GM21390 (cell line): Measurements from ENCODE around the gene UGT1A7.
"Not testable (repeated sequence)": the region's sequence is repeated elsewhere in the genome, so short reads cannot be mapped to it uniquely, and the experiment has no call there.

Experiments used
- ATAC-seq: cut with Tn5 transposase; IDR thresholded peaks from one replicate; pipeline ENCODE4 v1.9.1; 2021; ENCODE audit not compliant: unreplicated experiment

Gene UGT1A7

DNA sequence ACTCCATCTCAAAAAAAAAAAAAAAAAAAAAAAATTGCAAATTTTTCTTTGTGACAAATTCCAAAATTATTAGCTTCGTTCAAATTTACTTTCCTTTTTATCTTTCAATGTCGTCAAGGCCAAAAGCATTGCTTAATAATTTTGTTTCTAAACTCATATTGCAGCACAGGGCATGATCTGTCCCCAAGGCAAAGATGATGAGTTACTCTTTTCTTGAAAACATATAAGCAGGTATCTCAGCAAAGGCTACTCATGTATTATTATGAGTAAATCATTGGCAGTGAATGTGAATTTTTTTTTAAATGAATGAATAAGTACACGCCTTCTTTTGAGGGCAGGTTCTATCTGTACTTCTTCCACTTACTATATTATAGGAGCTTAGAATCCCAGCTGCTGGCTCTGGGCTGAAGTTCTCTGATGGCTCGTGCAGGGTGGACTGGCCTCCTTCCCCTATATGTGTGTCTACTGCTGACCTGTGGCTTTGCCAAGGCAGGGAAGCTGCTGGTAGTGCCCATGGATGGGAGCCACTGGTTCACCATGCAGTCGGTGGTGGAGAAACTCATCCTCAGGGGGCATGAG lies at the start of gene UGT1A7:
UGT1A7 (plus strand) TSS at position 381 of the 579 bp plus-strand sequence; CDS start at position 418, 37 bp downstream.
- ATAC-seq = no peak

- not testable (repeated sequence) for ATAC-seq
Measured at GRCh38 chr2:233636306-233636705, 45.4 kb upstream of the UGT1A7 start, which contains the start of gene UGT1A10. TSS of gene UGT1A10 (plus strand) at chr2:233636448. CDS start at chr2:233636523, 75 bp downstream.

DNA sequence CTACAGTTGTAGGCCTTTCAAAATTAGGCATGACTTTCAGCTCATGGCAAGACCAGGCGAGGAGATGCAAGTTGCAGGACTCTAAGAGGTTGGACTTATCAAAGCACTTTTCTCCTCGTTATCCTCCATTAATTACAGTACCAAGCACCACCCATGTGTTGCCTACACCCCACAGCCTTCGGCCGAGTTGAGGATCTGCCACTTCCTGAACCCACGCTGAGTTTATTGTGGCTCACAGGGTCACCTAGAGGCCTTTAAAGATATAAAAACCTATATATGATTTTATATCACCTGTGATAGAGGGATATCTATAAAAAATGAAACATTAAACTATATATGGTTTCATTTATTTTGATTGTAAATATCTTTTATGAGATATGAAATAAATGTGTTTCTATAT lies 42.9 kb upstream of the UGT1A7 start:
- no peak for ATAC-seq

DNA sequence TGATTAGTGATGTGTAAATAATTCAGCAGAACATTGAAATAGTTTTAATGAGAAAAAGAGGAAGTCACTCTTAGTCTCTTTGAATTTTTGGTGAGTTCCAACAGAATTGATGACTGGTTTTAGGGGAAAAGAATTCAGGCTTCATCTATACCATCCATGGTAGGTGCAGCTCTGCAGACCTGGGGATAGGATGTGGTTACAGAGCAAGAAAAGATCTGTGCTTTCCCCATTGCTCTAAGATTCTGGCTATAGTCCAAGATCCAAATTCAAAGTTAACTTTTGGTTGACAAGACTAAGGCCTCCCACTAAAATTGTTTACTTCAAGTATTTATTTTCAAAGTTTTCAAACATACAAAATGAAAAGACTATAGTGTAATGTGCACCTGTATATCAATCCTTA lies 41.8 kb upstream of the UGT1A7 start:
- ATAC-seq = no peak

DNA sequence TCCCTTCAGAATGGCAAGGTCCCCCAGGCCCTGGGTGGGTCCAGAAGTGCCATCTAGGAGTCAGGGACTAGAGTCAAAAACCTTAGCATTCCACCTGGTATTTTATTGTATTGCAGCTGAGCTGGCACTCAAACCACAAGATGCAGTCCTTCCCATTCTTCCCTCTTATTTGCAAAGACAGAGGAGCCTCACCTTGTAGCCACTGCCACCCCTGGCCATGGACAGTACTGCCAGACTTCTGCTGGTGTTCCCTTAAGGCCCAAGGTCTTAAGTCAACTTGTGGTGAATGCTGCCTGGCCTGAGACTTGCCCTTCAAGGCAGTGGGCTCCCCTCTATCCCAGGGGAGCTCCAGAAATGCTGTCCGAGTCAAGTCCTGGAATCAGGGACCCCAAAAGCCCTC lies 38.6 kb upstream of the UGT1A7 start:
- ATAC-seq = no peak

GRCh38 chr2:233646033-233646432 lies 35.7 kb upstream of the UGT1A7 start:
- ATAC-seq = not testable (repeated sequence)

DNA sequence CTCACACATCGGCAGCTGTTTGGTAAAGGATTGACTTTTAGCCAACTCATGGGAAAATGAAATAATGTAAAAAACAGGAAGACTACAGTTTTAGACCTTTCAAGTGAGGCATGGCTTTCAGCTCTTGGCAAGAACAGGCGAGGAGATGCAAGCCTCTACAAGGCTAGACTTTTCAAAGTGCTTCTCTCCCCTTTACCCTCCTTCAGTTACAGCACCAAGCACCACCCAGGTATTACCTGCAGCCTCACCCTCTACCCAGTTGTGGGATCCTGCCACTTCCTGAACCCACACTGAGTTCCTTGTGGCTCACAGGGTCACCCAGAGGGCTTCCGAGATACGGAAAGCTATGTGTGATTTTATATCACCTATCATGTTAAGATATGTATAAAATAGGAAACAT lies 30.7 kb upstream of the UGT1A7 start:
- no peak for ATAC-seq

GRCh38 chr2:233651430-233651829 lies 30.3 kb upstream of the UGT1A7 start:
- ATAC-seq = no peak

- ATAC-seq = no peak
Measured at GRCh38 chr2:233654501-233654900, 27.2 kb upstream of the UGT1A7 start.

DNA sequence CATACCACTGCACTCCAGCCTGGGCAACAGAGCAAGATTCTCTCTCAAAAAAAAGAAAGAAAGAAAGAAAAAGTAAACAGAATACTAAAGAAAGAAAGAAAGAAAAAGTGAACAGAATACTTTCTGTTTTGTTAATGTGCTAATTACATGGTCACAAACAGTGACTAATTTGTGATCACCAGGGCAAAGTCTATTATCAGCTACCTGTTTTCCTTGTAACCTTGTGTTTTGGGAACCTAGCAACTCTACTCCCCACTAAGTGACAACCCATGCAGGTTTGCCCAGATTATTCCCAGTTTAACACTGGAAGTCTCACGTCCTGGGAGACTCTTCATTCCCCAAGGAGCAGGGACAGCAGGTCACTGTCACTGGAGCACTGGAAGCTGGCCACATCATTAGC lies 26.7 kb upstream of the UGT1A7 start:
- ATAC-seq = no peak

- not testable (repeated sequence) for ATAC-seq
Measured at GRCh38 chr2:233655943-233656342, 25.8 kb upstream of the UGT1A7 start.

GRCh38 chr2:233656443-233656842 lies 25.3 kb upstream of the UGT1A7 start:
- no peak for ATAC-seq

DNA sequence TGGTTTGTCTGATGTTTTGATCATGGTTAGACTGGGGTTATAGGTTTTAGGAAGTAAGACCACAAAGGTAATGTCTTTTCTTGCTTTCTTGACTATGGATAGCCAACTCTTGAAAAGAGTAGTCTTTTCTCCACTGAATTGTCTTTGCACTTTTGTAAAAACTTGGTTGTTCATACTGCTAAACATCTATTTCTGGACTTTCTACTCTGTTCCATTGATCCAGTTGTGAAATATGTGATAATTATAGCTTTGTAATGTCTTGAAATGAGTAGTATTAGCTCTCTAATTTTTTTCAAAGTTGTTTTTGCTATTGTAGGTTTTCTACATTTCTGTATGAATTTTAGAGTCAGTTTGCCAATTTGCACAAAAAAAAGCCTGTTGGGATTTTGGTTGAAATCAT lies 23.1 kb upstream of the UGT1A7 start:
- ATAC-seq = no peak

- ATAC-seq = no peak
Measured at GRCh38 chr2:233663911-233664310, 17.8 kb upstream of the UGT1A7 start.

GRCh38 chr2:233668605-233669260 lies 13.0 kb upstream of the UGT1A7 start:
- ATAC-seq = no peak

DNA sequence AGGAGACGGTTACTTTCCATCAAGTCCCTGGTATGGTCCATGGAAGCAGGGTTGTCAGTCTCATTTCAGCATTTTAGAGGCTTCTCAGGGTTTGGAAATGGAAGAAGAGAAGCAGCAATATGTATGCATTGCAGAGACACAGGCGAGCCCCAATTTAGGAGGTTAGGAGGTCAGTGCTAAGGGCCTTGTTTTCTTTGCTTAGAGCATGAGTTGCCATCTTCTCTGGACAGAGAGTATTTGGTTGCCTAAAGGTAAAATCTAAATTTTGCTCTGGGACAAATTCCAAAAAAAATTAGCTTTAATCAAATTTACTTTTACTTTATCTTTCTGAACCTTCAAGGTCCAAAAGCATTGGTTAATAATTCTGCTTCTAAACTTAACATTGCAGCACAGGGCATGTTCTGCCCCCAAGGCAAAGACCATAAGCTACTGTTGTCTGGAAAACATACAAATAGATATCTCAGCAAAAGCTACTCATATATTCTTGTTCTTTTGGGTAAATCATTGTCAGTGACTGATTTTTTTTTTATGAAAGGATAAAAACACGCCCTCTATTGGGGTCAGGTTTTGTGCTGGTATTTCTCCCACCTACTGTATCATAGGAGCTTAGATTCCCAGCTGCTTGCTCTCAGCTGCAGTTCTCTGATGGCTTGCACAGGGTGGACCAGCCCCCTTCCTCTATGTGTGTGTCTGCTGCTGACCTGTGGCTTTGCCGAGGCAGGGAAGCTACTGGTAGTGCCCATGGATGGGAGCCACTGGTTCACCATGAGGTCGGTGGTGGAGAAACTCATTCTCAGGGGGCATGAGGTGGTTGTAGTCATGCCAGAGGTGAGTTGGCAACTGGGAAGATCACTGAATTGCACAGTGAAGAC lies 10.2 kb upstream of the UGT1A7 start, which contains the start of gene UGT1A9:
UGT1A9 (plus strand) TSS at position 609 of the 872 bp plus-strand sequence; CDS start at position 646, 37 bp downstream.
- no peak for ATAC-seq

DNA sequence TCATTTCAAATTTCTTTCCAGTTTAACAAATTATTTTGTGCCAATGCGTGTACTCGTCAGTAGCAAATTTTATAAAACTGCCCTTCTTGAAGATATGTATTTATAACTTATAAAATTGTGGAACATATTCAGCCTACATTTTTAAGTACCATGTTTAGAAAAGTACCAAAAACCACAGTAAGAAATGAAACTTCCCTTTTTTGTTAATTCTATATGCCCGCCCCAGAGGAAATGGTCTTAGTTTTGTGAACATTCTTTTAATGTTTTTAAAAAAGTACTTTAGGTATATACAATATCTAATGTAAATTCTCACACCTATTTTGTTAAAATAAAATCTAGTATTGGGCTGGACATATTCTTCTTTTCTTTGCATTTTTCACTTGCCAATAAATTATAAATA lies 8.8 kb upstream of the UGT1A7 start:
- no peak for ATAC-seq

GRCh38 chr2:233673896-233674295 lies 7.8 kb upstream of the UGT1A7 start:
- ATAC-seq = no peak

DNA sequence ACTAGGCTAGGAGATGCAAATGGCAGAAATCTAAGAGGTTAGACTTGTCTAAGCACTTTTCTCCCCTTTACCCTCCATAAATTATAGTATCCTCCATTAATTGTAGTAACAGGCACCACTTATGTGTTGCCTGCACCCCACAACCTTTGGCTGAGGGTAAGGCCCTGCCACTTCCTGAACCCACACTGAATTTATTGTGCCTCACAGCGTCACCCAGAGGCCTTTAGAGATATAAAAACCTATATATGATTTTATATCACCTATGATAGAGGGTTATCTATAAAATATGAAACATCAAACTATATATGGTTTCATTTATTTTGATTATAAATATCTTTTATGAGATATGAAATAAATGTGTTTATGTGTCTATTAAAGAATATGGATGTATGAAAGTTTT lies 7.4 kb upstream of the UGT1A7 start:
- no peak for ATAC-seq

DNA sequence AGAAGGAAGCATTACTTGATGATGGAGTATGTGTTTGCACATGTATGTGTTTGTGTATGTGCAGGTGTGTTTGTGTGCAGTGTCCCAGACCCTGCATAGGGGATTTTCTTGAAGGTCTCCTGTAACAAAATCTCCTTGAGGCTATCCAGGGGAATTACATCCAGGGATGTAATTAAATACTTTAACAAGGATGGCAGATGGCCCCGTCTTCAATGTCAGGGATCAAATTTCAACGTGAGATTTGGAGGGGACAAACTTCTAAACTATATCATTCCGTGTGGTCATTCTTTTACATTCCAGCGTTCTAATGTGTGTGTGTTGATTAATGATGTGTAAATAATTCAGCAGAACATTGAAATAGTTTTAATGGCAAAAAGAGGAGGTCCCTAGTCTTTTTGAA lies 6.7 kb upstream of the UGT1A7 start:
- no peak for ATAC-seq

- no peak for ATAC-seq
Measured at GRCh38 chr2:233676046-233676445, 5.7 kb upstream of the UGT1A7 start.

DNA sequence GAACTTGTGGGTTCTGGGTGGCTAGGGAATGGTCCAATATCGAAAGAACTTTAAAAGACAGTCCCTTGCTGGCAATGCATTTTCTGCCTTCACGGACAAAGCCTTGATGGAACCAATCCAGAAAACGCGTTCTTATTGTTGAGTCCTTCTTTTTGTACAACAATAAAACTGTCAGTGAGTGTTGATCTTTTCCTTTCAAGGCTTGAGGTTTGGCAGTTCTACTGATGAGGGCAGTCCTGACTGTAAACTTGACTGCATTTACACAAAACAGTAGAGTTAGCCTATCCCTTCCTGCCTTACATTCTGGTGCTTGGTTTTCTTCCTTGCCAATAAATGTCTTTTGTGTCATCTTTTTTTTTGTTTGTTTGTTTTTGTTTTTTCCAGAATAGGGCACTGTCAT lies 2.5 kb upstream of the UGT1A7 start:
- no peak for ATAC-seq
